GM19238 (cell line): ENCODE data around the gene CCZ1B.
"Not testable (repeated sequence)": the region's sequence is repeated elsewhere in the genome, so short reads cannot be mapped to it uniquely, and the experiment has no call there.

Experiments used
- DNase-seq: peaks from one replicate; pipeline ENCODE4 v3.0.0; 2011; ENCODE audit warnings: low spot score; ENCODE audit not compliant: insufficient read length

The CCZ1B gene

GRCh38 chr7:6826151-6826550, at the start of gene CCZ1B:
Gene CCZ1B (minus strand): TSS chr7:6826275. CDS start chr7:6826197, 78 bp downstream.
- DNase-seq = not testable (repeated sequence)

- DNase-seq = not testable (repeated sequence)
These were observed 48.9 kb upstream of the CCZ1B start for GRCh38 chr7:6875022-6875421.

GRCh38 chr7:6872246-6872945, 46.3 kb upstream of the CCZ1B start:
- not testable (repeated sequence) for DNase-seq

GRCh38 chr7:6871421-6872144, 45.5 kb upstream of the CCZ1B start:
- DNase-seq = not testable (repeated sequence)

- DNase-seq = not testable (repeated sequence)
These were observed 38.7 kb upstream of the CCZ1B start for GRCh38 chr7:6864751-6865150.

- DNase-seq = not testable (repeated sequence)
These were observed 38.1 kb upstream of the CCZ1B start for GRCh38 chr7:6864188-6864587.

GRCh38 chr7:6862876-6863275, 36.8 kb upstream of the CCZ1B start:
- not testable (repeated sequence) for DNase-seq

GRCh38 chr7:6857721-6858314, 31.7 kb upstream of the CCZ1B start:
- peak; percentile 24 for DNase-seq

GRCh38 chr7:6855563-6856131, 29.6 kb upstream of the CCZ1B start:
- DNase-seq = not testable (repeated sequence)

- not testable (repeated sequence) for DNase-seq
These were observed 28.9 kb upstream of the CCZ1B start for GRCh38 chr7:6854747-6855562.

GRCh38 chr7:6853681-6854080, 27.6 kb upstream of the CCZ1B start:
- not testable (repeated sequence) for DNase-seq

GRCh38 chr7:6849127-6849526, 23.1 kb upstream of the CCZ1B start:
- not testable (repeated sequence) for DNase-seq

- DNase-seq = not testable (repeated sequence)
These were observed 21.7 kb upstream of the CCZ1B start for GRCh38 chr7:6847751-6848150.

- DNase-seq = not testable (repeated sequence)
These were observed 19.9 kb upstream of the CCZ1B start for GRCh38 chr7:6845971-6846449.

- DNase-seq = not testable (repeated sequence)
These were observed 17.6 kb upstream of the CCZ1B start for GRCh38 chr7:6843654-6844053.

GRCh38 chr7:6843092-6843491, 17.0 kb upstream of the CCZ1B start:
- DNase-seq = not testable (repeated sequence)

GRCh38 chr7:6842278-6842921, 16.3 kb upstream of the CCZ1B start:
- not testable (repeated sequence) for DNase-seq

GRCh38 chr7:6837081-6837480, 11.0 kb upstream of the CCZ1B start:
- not testable (repeated sequence) for DNase-seq

- not testable (repeated sequence) for DNase-seq
These were observed 9.4 kb upstream of the CCZ1B start for GRCh38 chr7:6835521-6835920.

GRCh38 chr7:6833636-6834035, 7.6 kb upstream of the CCZ1B start:
- DNase-seq = no peak
